NCI-H1092 treated with DMSO at 0.1 percent for 48 hours (cell line): Measurements from ENCODE around the gene SP9.

Experiments used
- DNase-seq: peaks from one replicate; lab custom pipeline; 2025; lab: John Stamatoyannopoulos, UW

The SP9 gene

DNA sequence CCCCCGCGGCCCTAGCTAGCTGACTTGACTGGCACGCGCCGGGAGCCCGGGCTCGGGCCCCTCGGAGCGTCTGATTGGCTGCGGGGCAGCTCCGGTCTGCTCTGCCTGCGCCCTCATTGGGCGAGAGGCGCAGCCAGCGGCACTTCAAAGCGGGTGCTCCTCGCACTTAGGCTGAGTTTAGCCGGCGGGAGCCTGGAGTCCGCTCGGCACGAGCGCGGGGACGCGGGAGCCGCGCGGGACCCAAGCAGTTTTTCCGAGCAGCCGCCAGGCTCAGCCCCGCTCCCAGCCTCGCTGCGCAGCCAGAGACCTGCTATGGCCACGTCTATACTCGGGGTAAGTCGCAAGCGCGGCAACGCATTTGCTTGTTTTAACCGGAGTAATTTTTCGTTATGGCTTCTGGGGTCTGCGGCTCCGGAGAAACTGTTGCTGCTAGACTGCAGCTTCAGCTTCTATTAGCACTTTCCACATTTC lies at the start of gene SP9:
Gene SP9, plus strand, starts transcription at position 174 of the 471 bp plus-strand sequence. Its CDS starts 139 bp downstream, at position 313.
- peak; percentile 43 for DNase-seq

GRCh38 chr2:174286172-174286571 lies 48.6 kb upstream of the SP9 start:
- no peak for DNase-seq

GRCh38 chr2:174292908-174293307 lies 41.8 kb upstream of the SP9 start:
- no peak for DNase-seq

DNA sequence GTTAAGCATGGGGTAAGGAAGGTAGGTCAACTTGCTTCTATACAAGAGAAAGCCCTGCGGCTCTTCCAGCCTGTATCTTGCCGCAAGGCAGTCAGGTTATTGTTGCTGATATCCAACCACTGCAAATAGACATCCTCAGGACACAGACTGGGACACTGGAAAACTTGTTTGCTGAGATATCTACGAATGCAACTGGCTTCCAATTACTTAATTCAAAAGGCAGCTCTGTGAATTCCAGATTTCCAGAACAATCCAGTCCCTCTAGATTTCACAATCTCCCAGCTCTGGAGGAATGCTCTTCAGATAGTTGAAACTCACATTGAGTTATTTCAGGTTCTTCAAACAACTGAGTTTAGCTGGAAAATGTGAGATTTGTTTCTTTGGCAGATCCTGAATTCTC lies 34.6 kb upstream of the SP9 start:
- no peak for DNase-seq

- DNase-seq: no peak
Measured at GRCh38 chr2:174312581-174313234, 22.0 kb upstream of the SP9 start.

DNA sequence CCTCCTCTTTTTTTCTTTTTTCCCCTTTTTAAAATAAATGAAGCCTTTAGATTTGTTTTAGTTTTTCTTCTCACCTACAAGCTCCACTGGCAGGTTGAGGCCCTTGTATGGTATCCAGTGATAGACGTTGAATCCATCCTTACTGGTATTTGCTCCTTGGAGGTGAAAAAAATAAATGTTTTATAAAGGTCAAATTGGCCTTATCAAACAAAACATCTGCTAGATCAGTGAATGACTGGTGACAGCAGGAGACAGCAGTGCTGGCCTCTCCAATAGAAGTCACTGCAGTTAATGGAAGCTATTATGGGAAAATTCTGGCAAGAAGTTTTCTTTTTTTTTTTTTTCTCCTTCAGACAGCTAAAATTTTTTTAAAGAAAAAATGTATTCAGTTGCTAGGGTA lies 12.6 kb upstream of the SP9 start:
- DNase-seq: no peak

- no peak for DNase-seq
Measured at GRCh38 chr2:174322746-174323145, 12.0 kb upstream of the SP9 start.

GRCh38 chr2:174324530-174324929 lies 10.2 kb upstream of the SP9 start:
- no peak for DNase-seq

DNA sequence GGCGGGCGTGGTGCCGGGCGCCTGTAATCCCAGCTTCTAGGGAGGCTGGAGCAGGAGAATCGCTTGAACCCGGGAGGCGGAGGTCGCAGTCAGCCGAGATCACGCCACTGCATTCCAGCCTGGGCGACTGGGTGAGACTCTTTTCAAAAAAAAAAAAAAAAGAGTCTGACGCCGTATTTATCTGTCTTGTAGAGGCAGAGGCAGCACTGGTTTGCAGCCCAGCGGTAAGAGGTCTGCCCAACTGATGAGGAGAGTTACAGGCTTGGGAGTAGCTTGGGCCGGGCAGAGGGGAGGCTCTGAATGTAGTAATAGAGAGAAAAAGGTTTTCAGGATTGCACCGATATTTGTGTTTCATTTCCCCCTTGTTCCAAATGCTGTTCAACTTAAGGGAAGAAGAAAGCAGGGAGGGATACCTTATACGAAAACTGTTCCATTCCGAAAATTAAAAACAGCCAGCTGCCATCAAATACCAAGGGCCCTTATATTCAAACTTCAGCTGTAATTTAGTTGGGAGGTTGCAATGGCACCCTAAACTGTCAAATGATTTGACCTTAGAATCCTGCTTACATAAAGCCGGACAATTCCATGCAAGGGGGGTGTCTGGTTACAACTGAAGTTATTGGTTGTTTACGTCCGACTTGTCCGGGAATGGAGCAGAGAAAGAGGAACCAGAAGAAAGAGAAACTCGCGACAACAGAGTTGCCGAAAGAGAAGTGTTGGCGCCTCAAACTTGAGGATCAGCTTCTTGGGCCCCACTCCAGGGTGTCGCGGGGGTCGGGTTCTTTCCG lies 9.2 kb upstream of the SP9 start:
- DNase-seq: no peak

GRCh38 chr2:174326161-174327020 lies 8.4 kb upstream of the SP9 start:
- DNase-seq: no peak

DNA sequence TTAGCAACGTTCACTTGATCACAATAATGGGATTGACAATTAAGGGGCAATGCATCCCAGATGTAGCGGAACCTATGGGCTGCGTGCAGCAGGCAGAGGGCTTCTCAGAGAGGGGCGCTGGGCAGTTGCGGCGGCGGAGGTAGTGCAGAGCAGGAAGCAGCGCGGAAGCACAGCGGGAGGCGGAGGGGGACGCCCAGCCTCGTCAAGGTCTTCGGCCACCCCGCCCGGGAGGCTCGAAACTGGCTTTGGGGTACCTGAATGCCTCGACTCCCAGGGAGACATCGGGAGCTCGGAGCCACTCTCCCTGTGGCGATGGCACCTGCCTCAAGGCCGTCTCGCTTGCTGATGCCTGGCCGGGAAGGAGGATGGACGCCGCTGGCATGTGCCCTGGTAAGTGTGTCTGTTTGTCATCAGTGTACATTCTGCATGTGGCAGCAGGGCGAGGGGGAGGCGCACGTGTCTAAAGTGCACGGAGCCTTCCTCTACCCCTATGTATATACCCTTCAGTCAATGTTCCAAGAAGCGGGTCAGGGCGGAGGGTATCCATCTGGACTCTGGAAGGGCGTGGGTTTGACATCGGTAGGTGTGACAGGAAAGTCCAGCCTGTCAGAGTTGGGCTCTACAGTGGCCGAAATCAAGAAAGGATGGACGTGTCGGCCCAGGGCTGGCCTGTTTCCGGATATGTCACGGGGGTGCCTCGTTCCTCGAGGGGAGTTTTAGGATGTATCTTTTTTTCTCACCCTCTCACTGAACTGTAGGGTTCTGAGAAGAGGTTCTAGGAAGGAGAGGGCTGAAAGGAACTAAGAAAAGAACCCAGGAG lies 7.5 kb upstream of the SP9 start:
- DNase-seq: no peak

GRCh38 chr2:174327841-174328113 lies 7.0 kb upstream of the SP9 start:
- no peak for DNase-seq

GRCh38 chr2:174328114-174328960 lies 6.4 kb upstream of the SP9 start:
- no peak for DNase-seq

DNA sequence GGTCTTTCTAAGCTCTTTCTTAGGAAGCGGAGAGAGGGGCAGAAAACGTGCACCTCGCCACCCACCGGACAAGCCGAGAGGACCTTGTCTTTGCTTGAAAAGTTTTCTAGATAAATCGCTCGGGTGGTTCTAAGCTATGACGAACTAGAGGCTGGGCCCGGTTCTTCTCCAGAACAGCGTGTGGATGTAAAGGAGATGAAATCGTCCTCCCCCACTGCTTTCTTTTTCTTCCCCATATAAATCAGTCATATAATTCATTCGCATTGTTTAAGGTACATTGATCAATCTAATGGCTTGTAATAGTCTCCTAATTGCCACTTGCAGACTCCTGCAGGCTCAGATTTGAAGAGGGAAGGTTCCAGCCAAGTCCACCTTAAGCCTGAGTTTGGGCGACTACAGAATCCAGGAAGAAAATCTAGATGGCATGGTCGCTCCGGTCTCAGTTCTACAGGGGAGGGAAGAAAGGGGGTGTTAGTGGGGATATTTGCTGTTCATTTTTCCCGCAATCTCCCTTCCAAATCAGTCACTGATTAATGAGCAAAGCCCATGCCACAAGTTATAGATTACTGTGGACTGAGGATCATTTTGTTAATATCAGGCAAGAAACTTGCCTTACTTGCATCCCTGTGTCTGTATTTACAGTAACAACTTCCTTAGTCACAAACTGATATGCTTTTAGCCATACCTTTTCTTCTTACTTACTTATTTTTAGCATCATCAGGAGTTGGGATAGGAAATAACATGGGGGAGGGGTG lies 5.6 kb upstream of the SP9 start:
- no peak for DNase-seq

DNA sequence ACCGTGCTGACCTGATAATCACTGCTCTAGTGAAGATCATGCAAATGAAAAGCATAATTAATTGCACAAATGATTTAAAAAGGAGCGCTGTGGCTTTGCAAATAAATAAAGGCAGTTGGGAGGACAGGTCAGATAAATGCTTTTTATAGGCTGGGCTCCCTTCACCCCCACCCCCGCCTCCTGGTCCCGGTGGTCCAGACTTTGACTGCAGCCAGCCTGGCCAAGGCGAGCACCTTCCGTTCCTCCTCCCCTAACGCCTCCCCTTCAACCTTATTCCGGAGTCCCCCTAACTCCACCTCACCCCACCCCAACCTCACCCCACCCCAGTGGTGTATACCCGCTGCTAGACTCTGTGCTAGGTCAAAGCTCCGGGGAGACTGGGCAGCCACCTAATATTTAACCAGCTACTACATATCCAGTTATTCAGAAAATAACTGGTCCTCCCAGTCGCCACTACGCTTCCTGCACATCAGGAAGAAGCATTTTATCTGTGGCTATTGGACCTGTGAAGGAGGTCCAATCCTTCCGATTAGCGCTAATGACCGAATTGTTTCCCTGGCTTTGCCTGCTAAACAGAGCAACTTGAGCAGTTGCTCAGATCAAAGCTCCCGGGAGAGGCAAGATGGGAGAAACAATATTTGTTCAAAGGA lies 3.7 kb upstream of the SP9 start:
- DNase-seq: no peak

DNA sequence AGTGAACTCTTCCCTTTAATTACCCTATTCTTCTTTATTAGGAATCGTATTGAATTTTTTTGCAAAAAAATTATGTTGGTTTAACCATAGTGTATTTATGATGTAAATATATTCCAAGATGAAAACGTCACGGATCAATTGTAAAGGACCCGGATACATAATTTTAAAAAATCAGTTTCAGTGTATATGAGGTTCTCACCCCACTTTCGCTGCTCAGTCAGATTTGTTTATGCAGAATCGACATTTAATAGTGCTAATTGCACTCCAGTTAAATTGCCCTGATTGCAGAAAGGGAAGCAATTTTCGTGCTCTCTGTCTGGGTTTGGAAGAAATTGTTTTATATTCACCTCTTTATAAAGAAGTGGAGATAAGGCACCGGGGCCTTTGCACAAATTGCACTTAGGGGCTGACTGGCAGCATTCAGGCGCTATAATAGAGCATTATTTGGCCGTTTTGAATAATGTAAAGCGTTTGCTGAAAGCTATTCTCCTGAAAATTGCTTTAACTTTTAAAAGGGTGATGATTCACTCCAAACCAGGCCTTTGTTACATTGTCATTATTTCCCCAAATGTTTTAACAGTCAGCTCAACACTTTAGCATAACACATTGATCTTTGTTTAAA lies 3.0 kb upstream of the SP9 start:
- DNase-seq: no peak

GRCh38 chr2:174332217-174332963 lies 2.4 kb upstream of the SP9 start:
- no peak for DNase-seq

DNA sequence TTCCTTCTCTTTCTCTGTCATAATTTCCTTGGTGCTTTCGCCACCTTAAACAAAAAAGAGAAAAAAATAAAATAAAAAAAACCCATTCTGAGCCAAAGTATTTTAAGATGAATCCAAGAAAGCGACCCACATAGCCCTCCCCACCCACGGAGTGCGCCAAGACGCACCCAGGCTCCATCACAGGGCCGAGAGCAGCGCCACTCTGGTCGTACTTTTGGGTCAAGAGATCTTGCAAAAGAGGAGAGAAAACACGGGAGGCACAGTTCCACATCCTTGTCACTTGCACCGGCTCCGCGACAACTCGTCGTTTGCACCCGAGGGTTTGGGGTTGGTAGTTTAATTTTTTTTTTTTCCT lies 1.8 kb upstream of the SP9 start:
- DNase-seq: no peak
